Activated CD4-positive, alpha-beta T cell treated with anti-CD3 and anti-CD28 coated beads, Interleukin-2, Interleukin-4, amounts not matched to agents 100 ng/mL and 50 ng/mL, durations not matched to agents 16 hours and 8 hours (primary cell): ENCODE data around the gene EHBP1.

Experiments
- DNase-seq: peaks from one replicate; pipeline ENCODE4 v3.0.0-alpha.2; 2020; ENCODE audit warnings: low spot score

The EHBP1 gene

DNA sequence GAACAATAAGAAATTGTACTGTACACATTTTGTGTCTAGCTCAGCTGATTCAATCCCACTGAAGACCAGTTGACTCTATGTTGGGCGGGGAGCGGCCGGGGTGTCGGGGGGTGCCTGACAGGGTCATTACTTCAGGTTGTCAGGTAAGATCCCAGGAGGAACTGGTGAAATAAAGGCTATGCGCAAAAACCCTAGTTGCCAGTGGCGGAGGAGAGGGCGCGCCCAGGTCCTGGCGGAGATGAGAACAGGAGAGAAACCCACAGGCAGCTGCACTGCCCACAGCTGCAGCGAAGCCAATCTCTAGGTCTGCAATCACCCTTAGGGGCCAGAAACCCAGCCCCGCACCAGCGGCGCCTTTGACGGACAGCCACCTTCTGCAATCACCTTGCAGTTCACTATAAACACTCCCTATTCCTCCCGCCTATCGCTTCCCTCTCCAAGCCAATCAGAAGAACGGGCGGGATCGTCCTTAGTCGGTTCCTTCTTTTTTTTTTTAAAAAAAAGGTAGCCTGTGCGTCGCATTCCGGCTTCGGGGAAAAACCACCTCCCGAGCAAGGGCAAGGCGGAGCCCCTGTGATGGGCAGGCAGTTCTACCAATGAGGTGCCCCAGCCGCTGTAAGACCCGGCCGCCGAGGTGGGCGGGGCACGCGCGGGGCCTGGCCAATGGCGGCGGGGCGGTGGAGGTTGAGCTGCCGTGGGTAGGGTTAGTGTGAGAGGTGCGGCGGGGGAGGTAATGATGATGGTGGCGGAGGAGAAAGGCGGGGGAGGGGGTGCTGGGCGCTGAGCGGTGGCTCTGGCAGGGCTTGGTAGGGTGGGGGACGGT, at the start of gene EHBP1:
TSS of gene EHBP1 (plus strand) at position 707 of the 823 bp plus-strand sequence. CDS start 1,479 bp downstream, outside the sequence.
- peak; percentile 97 for DNase-seq

DNA sequence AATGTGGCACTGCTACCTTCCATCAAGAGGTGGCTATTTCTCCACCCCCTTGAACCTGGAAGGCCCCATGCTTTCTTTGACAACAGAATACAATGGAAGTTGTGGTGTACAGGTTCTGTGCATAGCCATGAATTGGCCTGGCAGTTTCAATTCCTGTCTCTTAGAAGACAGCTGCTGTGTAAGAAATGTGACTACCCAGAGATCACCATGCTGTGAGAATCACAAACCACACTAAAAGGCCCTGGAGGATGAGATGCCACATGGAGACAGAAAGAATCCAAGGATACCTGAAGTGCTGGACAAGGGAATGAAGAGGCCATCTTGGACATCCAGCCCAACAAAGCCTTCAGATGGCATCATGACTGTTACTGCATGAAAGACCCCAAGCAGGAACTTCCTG, 47.7 kb upstream of the EHBP1 start:
- no peak for DNase-seq

DNA sequence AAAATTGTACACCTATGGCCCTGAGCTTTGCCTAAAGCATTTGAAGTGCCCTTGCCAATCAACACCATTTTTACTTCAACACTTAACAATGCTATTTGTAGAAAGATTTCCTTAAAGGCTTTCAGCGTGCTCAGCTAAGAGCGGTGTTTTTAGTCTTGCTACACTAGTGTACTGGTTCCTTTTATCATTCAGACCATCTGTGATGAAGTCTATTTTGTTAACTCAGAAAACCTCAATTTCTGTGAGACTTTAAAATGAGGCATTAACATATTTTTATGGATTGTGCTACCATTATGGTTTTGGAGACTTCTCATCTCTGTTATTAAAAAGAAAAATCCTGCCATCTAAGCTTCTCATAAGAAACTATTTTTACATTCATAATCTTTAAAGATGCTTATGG, 46.6 kb upstream of the EHBP1 start:
- DNase-seq, result no peak

- DNase-seq, result no peak
Observed at GRCh38 chr2:62660087-62660486, 45.4 kb upstream of the EHBP1 start.

- peak; percentile 13 for DNase-seq
Observed at GRCh38 chr2:62660582-62661262, 44.8 kb upstream of the EHBP1 start.

DNA sequence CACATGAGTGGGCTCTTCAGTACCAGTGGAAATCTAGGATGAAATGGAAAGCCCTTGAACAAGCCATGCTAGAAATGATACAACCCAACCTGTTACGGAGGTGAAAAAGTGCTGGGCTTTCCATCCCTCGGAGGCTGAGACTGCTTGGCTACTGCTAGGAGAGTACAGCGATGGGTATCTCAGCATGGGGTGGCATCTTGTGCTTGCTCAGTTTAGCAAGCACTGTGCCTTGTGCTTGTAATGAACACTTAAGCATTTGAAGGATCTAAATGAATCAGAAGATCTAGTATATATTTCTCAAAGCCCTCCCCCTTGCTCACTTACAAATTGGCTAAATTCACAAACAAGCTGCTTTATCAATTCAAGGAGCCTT, 44.3 kb upstream of the EHBP1 start:
- no peak for DNase-seq

DNA sequence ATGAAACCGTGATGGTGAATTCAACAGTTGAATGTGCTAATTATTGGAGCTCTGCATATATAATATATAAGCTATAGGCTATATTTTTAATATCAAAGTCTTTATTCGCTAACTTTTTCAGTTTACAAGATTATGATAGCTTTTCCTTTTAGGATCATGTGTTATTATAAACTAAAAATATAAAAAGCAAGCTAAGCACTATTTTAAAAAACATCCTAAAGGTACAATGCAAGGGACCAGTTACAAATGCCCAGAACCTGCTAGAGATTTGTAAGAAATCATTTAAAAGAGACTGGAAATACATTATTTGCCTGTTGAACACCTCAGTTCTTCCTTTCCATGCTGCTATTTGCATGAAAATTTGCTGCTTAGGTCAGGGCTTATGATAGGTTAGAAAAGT, 43.4 kb upstream of the EHBP1 start:
- no peak for DNase-seq

DNA sequence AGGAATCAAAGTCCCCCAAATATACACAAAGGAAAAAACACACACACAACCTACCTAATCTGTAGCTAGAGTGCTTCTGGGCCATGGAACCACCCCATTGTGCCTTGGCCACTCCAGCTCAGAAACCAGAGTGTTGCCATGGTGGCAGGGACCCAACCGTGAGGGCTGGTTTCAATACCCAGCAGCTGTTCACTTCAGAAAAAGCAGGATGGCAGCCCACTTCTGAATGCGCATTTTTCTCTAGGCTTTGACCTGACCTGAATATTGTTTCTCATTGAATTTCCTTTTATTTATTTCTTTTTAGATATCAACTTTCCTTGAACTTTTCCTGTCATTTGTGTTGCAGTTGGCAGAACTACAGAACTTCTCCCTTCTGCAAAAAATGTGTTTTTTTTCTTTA, 43.0 kb upstream of the EHBP1 start:
- DNase-seq, result no peak

DNA sequence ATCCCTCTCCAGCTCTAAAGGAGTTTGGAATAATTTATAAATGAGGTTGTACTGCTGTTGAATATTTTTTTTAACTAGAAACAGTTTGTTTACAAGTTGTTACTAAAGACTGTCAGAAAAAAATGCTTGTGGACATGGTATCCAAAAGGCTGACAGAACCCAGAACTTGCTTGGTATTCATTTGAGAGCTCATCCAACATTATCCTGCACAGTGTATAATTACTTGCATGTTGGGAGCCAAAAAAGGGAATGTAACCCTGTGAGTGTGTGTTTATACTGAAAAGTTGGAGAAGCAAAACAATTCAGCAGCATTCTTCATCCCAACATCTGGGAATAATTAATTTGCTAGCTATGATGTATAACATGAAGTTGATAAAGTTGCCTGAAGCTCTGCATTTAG, 42.1 kb upstream of the EHBP1 start:
- no peak for DNase-seq

GRCh38 chr2:62663920-62664795, 41.4 kb upstream of the EHBP1 start:
- DNase-seq, result no peak

- no peak for DNase-seq
Observed at GRCh38 chr2:62665446-62665845, 40.1 kb upstream of the EHBP1 start.

DNA sequence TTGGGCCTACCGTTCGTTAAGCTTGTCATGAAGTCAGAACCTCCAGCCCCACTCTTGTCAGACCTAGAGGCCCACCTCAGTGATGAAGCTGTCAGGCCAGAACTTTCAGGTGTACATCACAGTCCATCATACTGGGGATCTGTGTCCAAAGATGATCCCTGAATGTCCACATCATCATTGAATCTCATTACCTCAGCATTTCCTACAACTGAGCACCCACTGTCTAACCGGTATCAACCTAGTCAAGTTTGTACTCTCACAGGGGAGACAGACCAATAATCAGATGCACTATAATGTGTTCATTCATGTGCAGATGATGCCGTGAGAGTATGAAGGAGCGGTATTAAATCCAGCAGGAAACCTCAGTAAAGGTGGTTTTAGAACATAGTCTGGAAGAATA, 36.3 kb upstream of the EHBP1 start:
- DNase-seq, result no peak

GRCh38 chr2:62672601-62673000, 32.9 kb upstream of the EHBP1 start:
- no peak for DNase-seq

DNA sequence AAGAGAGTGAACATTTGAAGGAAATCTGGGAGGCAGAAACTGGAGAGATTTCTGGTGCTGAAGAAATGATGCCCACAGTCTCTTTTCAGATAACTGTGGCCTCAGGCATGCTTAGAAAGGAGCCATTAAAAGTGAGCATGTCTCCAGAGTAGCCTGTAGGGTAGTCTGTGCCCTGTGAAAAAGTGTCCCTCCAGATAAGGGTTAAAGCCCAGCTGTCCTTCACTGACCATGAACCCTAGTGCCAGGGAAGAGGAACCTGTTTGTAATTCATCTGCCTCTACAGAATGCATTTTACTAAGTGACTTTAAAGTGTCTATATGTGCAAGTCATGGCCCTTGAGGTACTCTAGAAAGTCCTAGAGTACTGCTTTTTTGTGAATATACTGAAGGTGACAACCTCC, 30.5 kb upstream of the EHBP1 start:
- no peak for DNase-seq

- no peak for DNase-seq
Observed at GRCh38 chr2:62685256-62685655, 20.3 kb upstream of the EHBP1 start.

- DNase-seq, result no peak
Observed at GRCh38 chr2:62686012-62686685, 19.4 kb upstream of the EHBP1 start.

DNA sequence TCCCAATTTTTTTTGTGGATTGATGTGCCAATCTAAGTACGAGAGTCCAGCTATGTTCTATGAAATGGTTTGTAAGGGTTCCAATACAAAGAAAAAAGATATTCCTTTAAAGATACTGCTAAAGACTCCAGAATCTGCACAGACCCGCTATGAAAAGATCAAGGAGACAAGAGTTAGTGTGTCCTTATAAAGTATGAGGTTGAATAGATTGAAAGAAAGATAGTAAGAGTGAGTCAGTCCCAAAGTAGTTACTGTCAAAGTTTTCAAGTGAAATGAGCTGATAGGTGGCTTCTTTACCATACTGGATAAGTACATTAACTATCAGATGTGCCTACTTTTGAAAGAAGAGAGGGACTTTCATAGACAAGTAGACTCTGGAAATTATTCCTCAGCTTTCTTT, 17.9 kb upstream of the EHBP1 start:
- DNase-seq, result no peak

DNA sequence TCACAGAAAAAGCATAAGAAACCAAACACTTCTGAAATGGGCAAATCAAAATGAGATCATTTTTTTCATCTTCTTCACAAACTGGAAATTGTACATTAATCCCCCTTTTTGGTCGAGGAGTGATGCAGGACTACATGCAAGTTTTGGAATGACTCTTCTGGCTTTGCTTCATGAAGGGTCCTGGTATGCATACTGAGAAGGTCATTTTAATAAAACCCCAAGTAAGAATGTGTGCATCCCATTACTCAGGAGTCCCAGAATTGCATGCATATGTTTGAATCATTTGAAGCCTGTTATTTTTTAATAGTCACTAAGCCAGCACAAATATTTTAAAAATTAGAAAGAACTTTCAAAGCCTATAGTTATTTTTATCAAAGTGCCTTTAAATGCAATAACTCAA, 16.7 kb upstream of the EHBP1 start:
- no peak for DNase-seq

DNA sequence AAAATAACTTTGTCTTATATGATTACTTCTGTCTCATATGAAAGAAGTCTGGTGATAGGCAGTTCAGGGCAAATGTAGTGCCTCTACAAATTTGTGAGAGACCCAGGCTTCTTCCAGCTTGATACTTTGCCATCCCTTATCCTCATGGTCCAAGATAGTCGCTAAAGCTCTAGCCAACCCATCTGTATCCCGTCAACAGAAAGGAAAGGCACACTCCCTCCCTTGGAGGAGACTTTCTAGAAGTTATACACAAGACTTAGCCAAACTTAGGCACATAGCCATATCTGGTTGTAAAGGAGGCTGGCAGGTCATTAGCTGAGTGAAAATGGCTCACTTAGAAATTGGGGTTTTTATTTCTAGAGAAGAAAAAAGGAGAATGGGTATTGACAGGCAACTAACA, 14.3 kb upstream of the EHBP1 start:
- DNase-seq, result no peak

DNA sequence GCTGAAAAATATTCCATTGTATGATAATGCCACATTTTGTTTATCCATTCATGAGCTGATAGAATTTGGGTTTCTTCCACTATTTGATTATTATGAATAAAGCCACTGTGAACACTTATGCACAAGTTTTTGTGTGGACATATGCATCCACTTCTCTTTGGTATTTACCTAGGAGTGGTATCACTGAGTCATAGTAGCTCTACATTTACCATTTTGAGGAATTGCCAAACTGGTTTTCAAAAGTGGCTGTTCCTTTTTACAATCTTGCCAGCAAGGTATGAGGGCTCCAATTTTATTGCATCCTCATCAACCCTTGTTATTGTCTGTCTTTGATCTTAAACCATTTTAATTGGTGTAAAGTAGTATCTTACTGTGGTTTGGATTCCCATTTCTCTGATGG, 13.3 kb upstream of the EHBP1 start:
- DNase-seq, result no peak

DNA sequence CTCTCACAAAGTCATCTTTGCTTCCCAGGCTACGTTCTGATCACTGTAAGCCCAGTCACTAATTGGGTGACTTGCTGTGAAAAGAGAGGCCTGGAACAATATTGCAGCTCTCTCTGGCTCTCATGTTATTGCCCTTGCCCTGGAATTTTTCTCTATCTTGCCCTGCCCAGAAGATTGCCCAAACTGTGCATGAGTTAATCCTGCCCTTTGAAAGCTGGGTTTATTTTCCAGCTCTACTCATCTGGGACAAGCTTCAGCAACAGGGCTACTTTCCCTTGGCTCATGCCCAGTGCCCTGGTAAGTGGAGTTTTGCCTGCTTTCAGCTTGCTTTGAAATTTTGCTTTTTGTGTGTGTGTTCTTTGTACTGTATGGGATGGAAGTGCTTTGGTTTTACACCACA, 6.9 kb upstream of the EHBP1 start:
- DNase-seq, result no peak

DNA sequence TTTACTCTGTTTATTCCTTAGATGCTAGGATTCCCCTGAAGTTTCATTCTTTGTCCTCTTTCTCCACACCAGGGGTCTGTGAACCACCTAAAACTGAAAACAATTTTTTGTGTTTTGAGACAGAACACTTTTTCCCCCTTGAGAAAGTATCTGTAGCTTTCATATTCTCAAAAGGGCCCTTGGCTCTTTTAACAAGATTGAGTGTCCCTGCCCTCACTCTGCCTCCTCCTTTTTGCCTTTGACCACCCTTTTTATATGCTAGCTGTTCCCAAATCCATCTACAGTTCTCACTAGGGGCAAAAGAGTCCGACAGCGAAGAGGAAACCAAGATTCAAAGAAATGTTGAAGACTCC, 883 bp upstream of the EHBP1 start:
- no peak for DNase-seq
